GM10266 (cell line): ENCODE measurements around the gene SCTR.

ENCODE experiments used
- DNase-seq: peaks from one replicate; pipeline ENCODE4 v3.0.0; 2012; ENCODE audit errors: extremely low spot score
- CTCF ChIP-seq: IDR thresholded peaks from 2 replicates; pipeline ENCODE4 v1.5.1; 2012; ENCODE audit warnings: mild to moderate bottlenecking, low read depth; ENCODE audit not compliant: control insufficient read depth, insufficient read depth; ENCODE audit errors: missing control alignments

Gene SCTR

GRCh38 chr2:119517433-119517832 is 6.8 kb downstream of the SCTR start:
- DNase-seq = peak; percentile 78
- TF ChIP-seq CTCF = peak; percentile 73

GRCh38 chr2:119516121-119516520 is 8.2 kb downstream of the SCTR start:
- DNase-seq = no peak
- no peak for TF ChIP-seq CTCF

- no peak for DNase-seq
- no peak for TF ChIP-seq CTCF
Observed at GRCh38 chr2:119513832-119514231, 10.5 kb downstream of the SCTR start.

- no peak for DNase-seq
- no peak for TF ChIP-seq CTCF
Observed at GRCh38 chr2:119512946-119513345, 11.3 kb downstream of the SCTR start.

GRCh38 chr2:119511989-119512388 is 12.3 kb downstream of the SCTR start:
- TF ChIP-seq CTCF = no peak
- DNase-seq = no peak

GRCh38 chr2:119508756-119509155 is 15.5 kb downstream of the SCTR start:
- no peak for DNase-seq
- TF ChIP-seq CTCF = no peak

- DNase-seq = no peak
- no peak for TF ChIP-seq CTCF
Observed at GRCh38 chr2:119496682-119497081, 27.6 kb downstream of the SCTR start.

GRCh38 chr2:119495948-119496347 is 28.3 kb downstream of the SCTR start:
- DNase-seq = no peak
- TF ChIP-seq CTCF = no peak
